Measurements from ENCODE around the gene TOP3A. TPM values are rescaled to one million over a fixed set of nuclear protein-coding genes. Genes with fewer than 3 reads are reported as not detected.

TOP3A gene
- total RNA-seq, 1 experiment from 2014 or later, result 52.2 TPM

DNA sequence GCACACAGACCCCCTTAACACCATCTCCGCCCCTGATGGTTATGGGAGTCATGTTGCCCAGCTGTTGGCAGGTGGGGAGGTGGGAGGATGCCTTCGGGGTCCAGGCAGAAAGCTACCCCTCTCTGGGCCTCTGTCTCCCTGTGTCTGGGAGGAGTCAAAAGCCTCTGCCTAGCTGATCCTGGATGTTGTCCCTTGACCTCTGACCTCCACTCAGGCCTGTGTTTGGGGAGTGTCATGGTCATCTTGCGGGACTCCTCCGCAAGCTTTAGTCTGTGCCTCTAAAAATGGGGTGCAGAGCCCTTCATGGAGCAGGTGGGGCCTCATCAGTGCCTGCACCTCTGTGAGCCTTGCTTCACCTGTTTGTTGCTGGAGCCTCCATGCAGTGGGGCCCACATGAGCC, 85.5 kb downstream of the TOP3A start:
- Histone ChIP-seq H3F3A (ENCODE audit: insufficient read depth, low read depth) (no peaks in the 10 kb centered on the region), H3K4me2 (no peak overlapping the region), H4K20me1 (ENCODE audit: insufficient read depth) (0 out of 2 replicates have a peak, but pooled peaks cover 3% of the 10 kb centered on the region), H3K4me3 (no peak overlapping the region), H3K27ac (no peak overlapping the region), H3K36me3 (ENCODE audit: low read depth) (no peaks in the 10 kb centered on the region), H3K9me2 (ENCODE audit: insufficient read depth) (no peaks in the 10 kb centered on the region), H3K9me3 (ENCODE audit: insufficient read depth, low read depth) (no peaks in the 10 kb centered on the region), H3K79me2 (ENCODE audit: low read depth) (peaks cover 13% of the 10 kb centered on the region), H3K4me1 (replicated peaks; ENCODE audit: insufficient read depth) (peaks cover 11% of the 10 kb centered on the region), H2AFZ (no peak overlapping the region), H3K27me3 (ENCODE audit: insufficient read depth, low read depth) (no peaks in the 10 kb centered on the region)
- DNase-seq, result no peak
- no TSS peak for BruUV-seq (replicated peaks)
- ChIA-PET POLR2A (ENCODE audit: unreplicated experiment) (interaction anchor here (0.6 kb wide), 1 partner anchor 103 kb away, joined by 20 read pairs; no protein-coding TSS in a partner anchor), CTCF (no interaction called here)
- no peak for TF ChIP-seq CTCF (conservative IDR thresholded peaks at IDR 0.05)
- no peak for TF ChIP-seq EZH2 (IDR thresholded peaks at IDR 0.05; ENCODE audit: low read depth)
- intact Hi-C loops (cut with micrococcal nuclease; ENCODE audit: unreplicated experiment), result loop anchor here (10.0 kb wide), 1 partner anchor 86 kb away; the partner anchor contains the start of genes SMCR8 and TOP3A

- intact Hi-C loops (cut with micrococcal nuclease; ENCODE audit: unreplicated experiment), result loop anchor here (10.0 kb wide), 1 partner anchor 87 kb away; the partner anchor contains the start of genes SMCR8 and TOP3A
- H3K79me2 ChIP-seq (ENCODE audit: low read depth), result peaks cover 13% of the 10 kb centered on the region
Observed at GRCh38 chr17:18228176-18228682, 86.6 kb downstream of the TOP3A start.

GRCh38 chr17:18227635-18228034, 87.2 kb downstream of the TOP3A start:
- H2AFZ ChIP-seq, result no peak overlapping the region
- POLR2A ChIA-PET (ENCODE audit: unreplicated experiment), result interaction anchor here (0.6 kb wide), 1 partner anchor 39 kb away, joined by 5 read pairs; no protein-coding TSS in a partner anchor
- H3K4me1 ChIP-seq (replicated peaks; ENCODE audit: insufficient read depth), result peaks cover 11% of the 10 kb centered on the region
- H3K9me3 ChIP-seq (ENCODE audit: insufficient read depth, low read depth), result no peaks in the 10 kb centered on the region
- H3K27me3 ChIP-seq (ENCODE audit: insufficient read depth, low read depth), result no peaks in the 10 kb centered on the region
- CTCF ChIA-PET, result no interaction called here
- H3K36me3 ChIP-seq (ENCODE audit: low read depth), result no peaks in the 10 kb centered on the region
- H3K27ac ChIP-seq, result no peak overlapping the region
- TF ChIP-seq CTCF (conservative IDR thresholded peaks at IDR 0.05) (no peak), EZH2 (IDR thresholded peaks at IDR 0.05; ENCODE audit: low read depth) (no peak)
- H3K4me3 ChIP-seq, result no peak overlapping the region
- H3K4me2 ChIP-seq, result no peak overlapping the region
- no peak for DNase-seq
- H3K9me2 ChIP-seq (ENCODE audit: insufficient read depth), result no peaks in the 10 kb centered on the region
- no TSS peak for BruUV-seq (replicated peaks)
- intact Hi-C loops (cut with micrococcal nuclease; ENCODE audit: unreplicated experiment), result loop anchor here (10.0 kb wide), 1 partner anchor 87 kb away; the partner anchor contains the start of genes SMCR8 and TOP3A
- H3F3A ChIP-seq (ENCODE audit: insufficient read depth, low read depth), result no peaks in the 10 kb centered on the region
- 0 out of 2 replicates have a peak, but pooled peaks cover 3% of the 10 kb centered on the region for H4K20me1 ChIP-seq (ENCODE audit: insufficient read depth)
- peaks cover 13% of the 10 kb centered on the region for H3K79me2 ChIP-seq (ENCODE audit: low read depth)

More at GRCh38 chr17:18228176-18228682, 86.6 kb downstream of the TOP3A start:
- no peak overlapping the region for H2AFZ ChIP-seq
- TF ChIP-seq EZH2 (IDR thresholded peaks at IDR 0.05; ENCODE audit: low read depth) (no peak), CTCF (conservative IDR thresholded peaks at IDR 0.05) (no peak)
- H3K4me3 ChIP-seq, result no peak overlapping the region
- no peak for DNase-seq
- BruUV-seq (replicated peaks), result no TSS peak
- no peaks in the 10 kb centered on the region for H3K9me2 ChIP-seq (ENCODE audit: insufficient read depth)
- H4K20me1 ChIP-seq (ENCODE audit: insufficient read depth), result 0 out of 2 replicates have a peak, but pooled peaks cover 3% of the 10 kb centered on the region
- no peaks in the 10 kb centered on the region for H3K36me3 ChIP-seq (ENCODE audit: low read depth)
- ChIA-PET CTCF (no interaction called here), POLR2A (ENCODE audit: unreplicated experiment) (interaction anchor here (0.6 kb wide), 2 partner anchors 13 to 40 kb away, joined by 3 to 5 read pairs; no protein-coding TSS in a partner anchor)
- no peaks in the 10 kb centered on the region for H3F3A ChIP-seq (ENCODE audit: insufficient read depth, low read depth)
- no peak overlapping the region for H3K27ac ChIP-seq
- no peaks in the 10 kb centered on the region for H3K27me3 ChIP-seq (ENCODE audit: insufficient read depth, low read depth)
- no peaks in the 10 kb centered on the region for H3K9me3 ChIP-seq (ENCODE audit: insufficient read depth, low read depth)
- no peak overlapping the region for H3K4me2 ChIP-seq
- peaks cover 11% of the 10 kb centered on the region for H3K4me1 ChIP-seq (replicated peaks; ENCODE audit: insufficient read depth)

Data from PC-9 (cell line).